Heart left ventricle (tissue), 16 donors: ENCODE measurements around the gene CSNK1G1. TPM values are rescaled to one million over a fixed set of nuclear protein-coding genes. Genes with fewer than 3 reads are reported as not detected.

Source experiments
- ATAC-seq, 4 donors: fragments of 200-7000 bp; cut with Tn5 transposase; one replicate each; pipeline ENCODE4 v1.9.1; 2020 to 2022; ENCODE audit warnings: moderate library complexity in 4 of 4, mild to moderate bottlenecking in 3 of 4, moderate number of reproducible peaks in 1 of 4
- DNase-seq, 5 donors: peaks; one replicate each; pipeline ENCODE4 v3.0.0-alpha.2; 2020
- H3K27ac ChIP-seq, 12 donors: fragments of 200-600 bp; sonication (generic) in 4 of 12; one replicate each; pipeline versions ENCODE4 v1.5.0 to v1.8.0; 2016 to 2022; ENCODE audit warnings: mild to moderate bottlenecking in 2 of 12
- H3K27me3 ChIP-seq, 9 donors: fragments of 200-600 bp; sonication (generic) in 2 of 9; one replicate each; pipeline versions ENCODE4 v1.5.1 to v1.8.0; 2016 to 2022; ENCODE audit warnings: mild to moderate bottlenecking in 3 of 9
- H3K36me3 ChIP-seq, 9 donors: fragments of 200-600 bp; sonication (generic) in 2 of 9; one replicate each; pipeline versions ENCODE4 v1.5.0 to v1.8.0; 2018 to 2022; ENCODE audit warnings: mild to moderate bottlenecking in 2 of 9
- H3K4me1 ChIP-seq, 12 donors: fragments of 200-600 bp; sonication (generic) in 4 of 12; one replicate each; pipeline versions ENCODE4 v1.5.0 to v1.8.0; 2016 to 2022; ENCODE audit warnings: mild to moderate bottlenecking in 3 of 12
- H3K4me3 ChIP-seq, 12 donors: fragments of 200-600 bp; sonication (generic) in 4 of 12; one replicate each; pipeline versions ENCODE4 v1.5.0 to v1.8.0; 2017 to 2022; ENCODE audit warnings: mild to moderate bottlenecking in 9 of 12, moderate library complexity in 4 of 12
- H3K9me3 ChIP-seq, 12 donors: fragments of 200-600 bp; sonication (generic) in 4 of 12; one replicate each; pipeline versions ENCODE4 v1.5.0 to v1.8.0; 2016 to 2022; ENCODE audit warnings: mild to moderate bottlenecking in 1 of 12
- CTCF ChIP-seq, 12 donors: fragments of 200-600 bp; sonication (generic) in 4 of 12; IDR thresholded peaks; one replicate each; pipeline versions ENCODE4 v1.5.0 to v1.8.0; 2018 to 2022; ENCODE audit warnings: antibody characterized with exemption in 12 of 12, mild to moderate bottlenecking in 5 of 12
- POLR2A ChIP-seq, 2 donors: fragments of 450-650 bp; IDR thresholded peaks; one replicate each; pipeline ENCODE4 v1.6.1; 2017; ENCODE audit warnings: antibody characterized with exemption in 2 of 2, mild to moderate bottlenecking in 2 of 2, moderate library complexity in 2 of 2
- WGBS, 4 donors: extraction: QIAGEN DNeasy Blood & Tissue Kit in 2 of 4; methylation state at CpG; one replicate each; pipeline versions ENCODE4 v1.1.5 to v1.1.7; 2013 to 2018; 5-methylcytosine and 5-hydroxymethylcytosine counted together
- intact Hi-C, 10 donors: fragments of 100-400 bp; cut with DNase I; formaldehyde crosslinking; loops; one replicate each; pipeline versions ENCODE4 v1.11.1 to v1.14.2; 2022
- polyA plus RNA-seq, 2 donors: library from polyadenylated mRNA; stranded (reverse); fragments of 200-250 nt; gene quantifications; one replicate each; pipeline ENCODE4 v1.2.3, GENCODE V29; 2013
- total RNA-seq, 9 donors: library from RNA; depleted of rRNA in 2 of 9; stranded (reverse); fragments of >200 nt in 2 of 9; fragmentation: NEBNext Ultra II Directional in 3 of 9; extraction: Animal tissue kit (Norgen Biotek cat#: 25700) in 3 of 9; gene quantifications; one replicate each; pipeline versions ENCODE4 v1.1.0 to v1.2.4, GENCODE V29; 2016 to 2023
- donor health status: ischemic (EF 13 %, LVEDD 7.1; RV severe dilation, severe dysfunction).
- donor health status: healthy with polysubstance abuse.
- donor health status: DM: no; HTN: yes; CAD: no.
- donor health status: DM: no; HTN: no; CAD: no.
- donor health status: ischemic (EF 25% LVEDD 6.9; RV normal size, moderate dysfunction).
- donor health status: ischemic (EF 25% LVEDD 5.7; RV mildly dilated, moderate dysfunction).
- donor health status: healthy.
- donor health status: DM: yes; HTN: yes; CAD: no.
- donor health status: ischemic (EF 35%, LVEDD 5.7; RV mildly dilated, moderate dysfunction).
- donor health status: nonischemic (EF 11% LVEDD 7.7; RV severe dilation, severe dysfunction).
- donor health status: DM: yes; HTN: yes; CAD: no.
- donor health status: PGD.
- donor health status: ischemic (EF 29% LVEDD 5.4; RV normal size, mild dysfunction).
- donor health status: nonischemic (EF 23%, LVEDD 6.1; RV moderate dilation, normal function).

Gene CSNK1G1
- total and polyA plus RNA-seq, 11 donors, result 1.4 to 15.0 (median 7.4) TPM

GRCh38 chr15:64213646-64214045, 142.3 kb downstream of the CSNK1G1 start:
- ATAC-seq (no peak), DNase-seq (no peak)
- H3K27me3 ChIP-seq, result no peaks in the 10 kb centered on the region
- no peaks in the 10 kb centered on the region for H3K9me3 ChIP-seq
- no peak for TF ChIP-seq POLR2A (IDR thresholded peaks at IDR 0.05)
- no peak for TF ChIP-seq CTCF (IDR thresholded peaks at IDR 0.05)
- H3K36me3 ChIP-seq, result peaks cover 0 to 35% (median 26%) of the 10 kb centered on the region in 9 donors
- peaks cover 0 to 12% (median 3%) of the 10 kb centered on the region in 12 donors for H3K4me1 ChIP-seq
- intact Hi-C loops, result loop anchor here in 7 of 10 donors (5.0 to 10.0 kb wide), 5 partner anchors 131 to 471 kb away; partner anchors contain the start of gene CSNK1G1 (in 5 of the 7)
- no peak overlapping the region for H3K27ac ChIP-seq
- 93 to 98% (median 96%) methylated on average over 3 of the region's 3 CpGs for WGBS, 4 donors
- no peak overlapping the region for H3K4me3 ChIP-seq

GRCh38 chr15:64211696-64212095, 144.3 kb downstream of the CSNK1G1 start:
- 93 to 98% (median 98%) methylated on average over 2 of the region's 2 CpGs for WGBS, 4 donors
- DNase-seq, result no peak
- peaks cover 0 to 39% (median 28%) of the 10 kb centered on the region in 9 donors for H3K36me3 ChIP-seq
- TF ChIP-seq POLR2A (IDR thresholded peaks at IDR 0.05), result no peak
- no peak for TF ChIP-seq CTCF (IDR thresholded peaks at IDR 0.05)
- H3K27me3 ChIP-seq, result no peaks in the 10 kb centered on the region
- H3K4me1 ChIP-seq, result peaks cover 0 to 7% (median 0%) of the 10 kb centered on the region in 12 donors
- intact Hi-C loops, result loop anchor here in 7 of 10 donors (5.0 to 10.0 kb wide), 5 partner anchors 133 to 473 kb away; partner anchors contain the start of gene CSNK1G1 (in 5 of the 7)
- ATAC-seq, result no peak
- no peak overlapping the region for H3K27ac ChIP-seq
- H3K9me3 ChIP-seq, result no peaks in the 10 kb centered on the region
- no peak overlapping the region for H3K4me3 ChIP-seq

GRCh38 chr15:64210371-64210770, 145.6 kb downstream of the CSNK1G1 start:
- Histone ChIP-seq H3K27ac (no peak overlapping the region), H3K9me3 (no peaks in the 10 kb centered on the region), H3K36me3 (peaks cover 0 to 39% (median 31%) of the 10 kb centered on the region in 9 donors), H3K27me3 (no peaks in the 10 kb centered on the region), H3K4me3 (no peak overlapping the region), H3K4me1 (no peaks in the 10 kb centered on the region)
- 78 to 87% (median 81%) methylated on average over 2 of the region's 2 CpGs for WGBS, 4 donors
- intact Hi-C loops, result loop anchor here in 7 of 10 donors (5.0 to 10.0 kb wide), 5 partner anchors 134 to 474 kb away; partner anchors contain the start of gene CSNK1G1 (in 5 of the 7)
- DNase-seq, result no peak
- TF ChIP-seq CTCF (IDR thresholded peaks at IDR 0.05) (no peak), POLR2A (IDR thresholded peaks at IDR 0.05) (no peak)
- ATAC-seq, result no peak

GRCh38 chr15:64209680-64210334, 146.2 kb downstream of the CSNK1G1 start:
- 46 to 55% (median 53%) methylated on average over 3 of the region's 3 CpGs for whole genome bisulfite sequencing, 4 donors
- Histone ChIP-seq H3K27me3 (no peaks in the 10 kb centered on the region), H3K9me3 (no peaks in the 10 kb centered on the region), H3K4me1 (no peaks in the 10 kb centered on the region), H3K4me3 (no peak overlapping the region), H3K36me3 (peaks cover 0 to 43% (median 35%) of the 10 kb centered on the region in 9 donors), H3K27ac (no peak overlapping the region)
- ATAC-seq, result no peak
- intact Hi-C loops, result loop anchor here (5.0 to 10.0 kb wide), 8 partner anchors 135 to 475 kb away; partner anchors contain the start of gene CSNK1G1 (in 6 of the 10)
- TF ChIP-seq POLR2A (IDR thresholded peaks at IDR 0.05), result no peak
- TF ChIP-seq CTCF (IDR thresholded peaks at IDR 0.05), result peak; percentile 28 to 55 (median 44)
- DNase-seq, result no peak
